Tibial artery (tissue), 4 donors: Measurements from ENCODE around the gene EPN2.

Experiments used
- DNase-seq, 2 donors: peaks; one replicate each; pipeline ENCODE4 v3.0.0-alpha.2; 2019
- H3K27ac ChIP-seq, 2 donors: fragments of 200-600 bp; sonication (generic) in 1 of 2; 1 replicate in 1 of 2; 2 replicates in 1 of 2; pipeline ENCODE4 v1.5.1; 2018 to 2019; ENCODE audit warnings: mild to moderate bottlenecking in 1 of 2
- H3K27me3 ChIP-seq, 2 donors: fragments of 200-600 bp; sonication (generic) in 1 of 2; one replicate each; pipeline versions ENCODE4 v1.5.1 to v1.6.0; 2016 to 2019
- H3K36me3 ChIP-seq, 3 donors: fragments of 200-600 bp; sonication (generic) in 2 of 3; one replicate each; pipeline ENCODE4 v1.5.1; 2016 to 2019; ENCODE audit warnings: mild to moderate bottlenecking in 2 of 3
- H3K4me1 ChIP-seq, 4 donors: fragments of 200-600 bp; sonication (generic) in 2 of 4; 1 replicate in 3 of 4; 2 replicates in 1 of 4; pipeline ENCODE4 v1.5.1; 2016 to 2019
- H3K4me3 ChIP-seq, 2 donors: fragments of 200-600 bp; sonication (generic) in 1 of 2; 1 replicate in 1 of 2; 2 replicates in 1 of 2; pipeline ENCODE4 v1.5.1; 2018 to 2019; ENCODE audit warnings: mild to moderate bottlenecking in 2 of 2
- H3K9me3 ChIP-seq, 3 donors: fragments of 200-600 bp; sonication (generic) in 1 of 3; one replicate each; pipeline ENCODE4 v1.5.1; 2016 to 2019
- CTCF ChIP-seq, 2 experiments: fragments of 200-600 bp in 1 of 2; fragments of 450-650 bp in 1 of 2; IDR thresholded peaks; one replicate each; pipeline ENCODE4 v1.5.1; 2017 to 2019; ENCODE audit warnings: antibody characterized with exemption in 2 of 2, mild to moderate bottlenecking in 1 of 2, moderate library complexity in 1 of 2
- intact Hi-C: fragments of 100-400 bp; cut with DNase I; formaldehyde crosslinking; loops from one replicate; pipeline ENCODE4 v1.15.0; 2023; ENCODE audit warnings: low total_unique reads

EPN2 gene

GRCh38 chr17:19363114-19363438, 125.9 kb downstream of the EPN2 start:
- intact Hi-C loops: loop anchor here (5.0 to 10.0 kb wide), 2 partner anchors 52 to 399 kb away; partner anchors contain the start of gene RNF112
- DNase-seq: no peak

GRCh38 chr17:19363460-19364035, 126.4 kb downstream of the EPN2 start:
- Histone ChIP-seq H3K27ac (peak overlapping the region; percentile 85 to 95), H3K4me3 (no peak overlapping the region)
- DNase-seq: peak; percentile 18 to 64

More at GRCh38 chr17:19363114-19363438, 125.9 kb downstream of the EPN2 start:
- H3K4me3 ChIP-seq: peak overlapping the region; percentile 64 to 92
- H3K36me3 ChIP-seq: peaks cover 0 to 13% (median 0%) of the 10 kb centered on the region in 3 donors
- H3K4me1 ChIP-seq: peaks cover 0 to 24% (median 17%) of the 10 kb centered on the region in 4 donors
- H3K27ac ChIP-seq: peak overlapping the region; percentile 85 to 95
- TF ChIP-seq CTCF (IDR thresholded peaks at IDR 0.05): no peak
- no peaks in the 10 kb centered on the region for H3K27me3 ChIP-seq
- no peaks in the 10 kb centered on the region for H3K9me3 ChIP-seq

GRCh38 chr17:19364699-19365498, 127.7 kb downstream of the EPN2 start:
- no peak for TF ChIP-seq CTCF (IDR thresholded peaks at IDR 0.05)
- intact Hi-C loops: loop anchor here (2.0 to 10.0 kb wide), 3 partner anchors 50 to 397 kb away; partner anchors contain the start of gene RNF112
- no peak overlapping the region for H3K4me3 ChIP-seq
- no peaks in the 10 kb centered on the region for H3K27me3 ChIP-seq
- no peak overlapping the region for H3K27ac ChIP-seq
- H3K9me3 ChIP-seq: no peaks in the 10 kb centered on the region
- peak in 1 of 2 donors; percentile 18 for DNase-seq
- no peaks in the 10 kb centered on the region for H3K36me3 ChIP-seq
- H3K4me1 ChIP-seq: peaks cover 0 to 40% (median 20%) of the 10 kb centered on the region in 4 donors

More at GRCh38 chr17:19363460-19364035, 126.4 kb downstream of the EPN2 start:
- peaks cover 0 to 9% (median 0%) of the 10 kb centered on the region in 3 donors for H3K36me3 ChIP-seq
- no peaks in the 10 kb centered on the region for H3K9me3 ChIP-seq
- intact Hi-C loops: loop anchor here (2.0 to 10.0 kb wide), 3 partner anchors 51 to 399 kb away; partner anchors contain the start of gene RNF112
- no peak for TF ChIP-seq CTCF (IDR thresholded peaks at IDR 0.05)
- no peaks in the 10 kb centered on the region for H3K27me3 ChIP-seq
- H3K4me1 ChIP-seq: peaks cover 0 to 28% (median 18%) of the 10 kb centered on the region in 4 donors

GRCh38 chr17:19365499-19365817, 128.3 kb downstream of the EPN2 start:
- H3K27ac ChIP-seq: no peak overlapping the region
- H3K4me1 ChIP-seq: peaks cover 0 to 44% (median 20%) of the 10 kb centered on the region in 4 donors
- no peaks in the 10 kb centered on the region for H3K9me3 ChIP-seq
- no peak for TF ChIP-seq CTCF (IDR thresholded peaks at IDR 0.05)
- no peak for DNase-seq
- no peaks in the 10 kb centered on the region for H3K27me3 ChIP-seq
- intact Hi-C loops: loop anchor here (2.0 to 10.0 kb wide), 2 partner anchors 49 to 81 kb away; partner anchors contain the start of gene RNF112
- H3K4me3 ChIP-seq: no peak overlapping the region
- H3K36me3 ChIP-seq: no peaks in the 10 kb centered on the region

GRCh38 chr17:19365833-19366636, 128.9 kb downstream of the EPN2 start:
- no peaks in the 10 kb centered on the region for H3K27me3 ChIP-seq
- TF ChIP-seq CTCF (IDR thresholded peaks at IDR 0.05): no peak
- H3K9me3 ChIP-seq: no peaks in the 10 kb centered on the region
- no peaks in the 10 kb centered on the region for H3K36me3 ChIP-seq
- peak in 1 of 2 donors; percentile 14 for DNase-seq
- intact Hi-C loops: loop anchor here (2.0 to 10.0 kb wide), 2 partner anchors 49 to 81 kb away; partner anchors contain the start of gene RNF112
- no peak overlapping the region for H3K27ac ChIP-seq
- H3K4me3 ChIP-seq: no peak overlapping the region
- H3K4me1 ChIP-seq: peaks cover 0 to 44% (median 23%) of the 10 kb centered on the region in 4 donors
